GM18517 (cell line): ENCODE data around the gene CAMK4.

ENCODE experiments used
- ATAC-seq: cut with Tn5 transposase; IDR thresholded peaks from one replicate; pipeline ENCODE4 v1.9.1; 2021; ENCODE audit warnings: mild to moderate bottlenecking, moderate library complexity; ENCODE audit not compliant: unreplicated experiment

Gene CAMK4

GRCh38 chr5:111223787-111224560 is at the start of gene CAMK4:
CAMK4 (plus strand) TSS chr5:111224384; CDS start chr5:111224484, 100 bp downstream.
- peak; percentile 56 for ATAC-seq

DNA sequence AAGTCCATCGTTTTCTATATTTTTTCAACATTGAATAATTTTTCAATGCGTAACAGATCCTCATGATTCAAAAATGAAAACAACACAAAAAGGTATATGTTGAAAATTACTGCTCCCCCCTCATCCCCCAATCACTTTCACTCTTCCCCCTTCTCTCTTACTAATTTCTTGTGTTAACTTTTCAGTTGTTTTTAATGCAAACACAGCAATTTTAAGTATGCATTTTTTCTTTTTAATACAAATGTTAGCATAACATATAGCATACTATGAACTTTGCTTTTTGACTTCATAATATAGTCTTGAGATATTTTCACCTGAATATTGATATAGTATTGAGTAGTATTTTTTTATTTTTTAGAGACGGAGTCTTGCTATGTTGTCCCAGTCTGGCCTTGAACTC is 41.1 kb upstream of the CAMK4 start:
- ATAC-seq = no peak

DNA sequence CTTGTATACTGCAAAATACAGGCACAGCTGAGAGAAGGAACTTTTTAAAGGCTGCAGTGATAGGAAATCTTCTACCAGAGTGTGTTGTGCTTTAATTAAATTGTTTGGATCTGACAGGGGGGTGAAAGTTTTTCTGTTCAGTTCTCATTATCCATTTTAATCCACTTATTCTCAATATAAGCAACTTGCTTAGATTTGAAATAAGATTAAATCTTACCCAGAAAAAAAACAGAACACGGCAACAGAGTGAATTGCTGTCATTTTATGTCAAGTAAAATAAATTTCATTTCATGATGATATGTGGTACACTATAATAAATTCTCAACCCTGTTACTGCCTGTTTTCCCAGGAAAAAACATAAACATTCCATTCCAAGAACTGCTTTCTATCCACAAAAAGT is 37.1 kb upstream of the CAMK4 start:
- no peak for ATAC-seq

GRCh38 chr5:111194053-111194452 is 30.1 kb upstream of the CAMK4 start:
- ATAC-seq = no peak

GRCh38 chr5:111194925-111195324 is 29.3 kb upstream of the CAMK4 start:
- no peak for ATAC-seq

GRCh38 chr5:111197523-111197922 is 26.7 kb upstream of the CAMK4 start:
- ATAC-seq = no peak

DNA sequence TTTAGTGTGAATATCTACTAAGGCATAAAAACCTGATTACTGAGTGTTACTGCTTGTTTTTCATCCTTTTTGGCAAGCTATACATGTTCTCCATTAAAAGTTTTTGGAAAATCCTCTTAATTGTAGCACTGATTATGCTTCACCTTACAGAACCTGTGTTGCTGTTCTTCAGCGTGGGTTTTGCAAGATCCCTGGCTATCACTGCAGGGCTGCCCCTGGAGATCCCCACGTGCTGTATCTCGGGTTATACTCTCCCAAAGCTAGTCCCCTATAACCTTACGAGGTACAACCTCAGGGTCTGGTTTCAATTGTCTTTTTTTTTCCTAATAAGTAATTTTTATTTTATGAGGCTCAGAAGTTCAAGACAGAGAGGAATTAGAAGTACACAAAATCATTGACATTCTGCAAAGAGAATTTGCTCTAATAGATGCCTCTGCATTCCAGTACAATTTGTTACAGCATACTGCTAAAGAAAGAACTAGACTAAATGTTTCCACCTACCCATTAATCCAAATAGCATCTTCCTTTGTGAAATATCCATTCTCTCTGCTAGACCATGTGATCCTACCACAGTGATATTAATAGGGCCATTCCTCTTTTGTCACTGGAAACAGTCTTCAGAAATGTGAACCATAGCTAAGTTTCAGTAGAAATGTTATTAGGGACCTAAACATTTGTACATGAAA is 25.8 kb upstream of the CAMK4 start:
- ATAC-seq = no peak

DNA sequence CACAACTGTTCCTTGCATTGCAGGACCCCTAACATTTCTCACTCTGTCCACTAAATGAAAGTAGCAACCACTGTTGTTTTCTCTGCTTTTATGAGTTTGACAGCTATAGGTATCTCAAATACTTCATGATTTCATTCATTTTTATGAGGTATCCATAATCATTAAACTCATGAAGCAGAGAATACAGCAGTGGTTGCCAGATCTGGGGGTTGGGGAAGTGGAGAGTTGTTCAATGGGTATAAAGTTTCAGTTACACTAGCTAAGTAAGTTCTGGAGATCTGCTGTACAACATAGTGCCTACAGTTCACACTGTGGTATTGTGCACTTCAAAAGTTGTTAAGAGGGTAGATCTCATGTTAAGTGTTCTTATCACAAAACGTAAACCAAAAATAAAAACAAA is 23.4 kb upstream of the CAMK4 start:
- no peak for ATAC-seq

DNA sequence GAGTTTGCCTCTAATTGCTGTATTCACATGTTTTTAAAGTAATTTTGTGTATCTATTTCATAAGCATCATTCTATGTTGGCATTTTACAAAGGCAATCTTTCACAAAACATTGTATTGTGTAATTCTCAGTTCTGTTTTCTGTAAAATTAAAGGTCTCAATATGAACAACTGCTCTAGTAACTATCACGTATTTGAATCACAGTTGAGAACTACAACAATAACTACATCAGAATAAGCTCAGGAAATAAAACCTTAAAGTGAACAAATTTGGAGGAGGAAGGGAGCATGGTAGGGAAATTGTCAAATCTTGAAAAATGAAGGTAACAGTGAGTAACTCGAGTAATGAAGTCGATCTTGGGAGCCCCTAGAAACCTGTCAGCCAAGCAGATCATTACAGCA is 22.5 kb upstream of the CAMK4 start:
- no peak for ATAC-seq

- peak; percentile 94 for ATAC-seq
These were observed 12.8 kb upstream of the CAMK4 start for GRCh38 chr5:111211341-111211740.

GRCh38 chr5:111214052-111214742 is 10.0 kb upstream of the CAMK4 start:
- ATAC-seq = no peak

- no peak for ATAC-seq
These were observed 8.2 kb upstream of the CAMK4 start for GRCh38 chr5:111215971-111216370.

DNA sequence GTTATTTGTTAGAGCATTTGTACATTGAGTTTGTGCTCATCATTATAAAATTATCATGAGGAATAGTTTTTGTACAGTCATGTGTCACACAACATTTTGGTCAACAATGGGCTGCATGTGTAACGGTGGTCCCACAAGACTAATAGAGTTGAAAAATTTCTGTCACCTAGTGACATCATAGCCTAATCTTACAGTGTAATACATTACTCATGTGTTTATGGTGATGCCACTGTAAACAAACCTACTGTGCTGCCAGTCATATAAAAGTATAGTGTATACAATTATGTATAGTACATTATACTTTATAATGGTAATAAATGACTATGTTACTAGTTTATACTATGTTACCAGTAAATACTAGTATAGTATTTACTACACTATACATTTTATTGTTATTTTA is 3.0 kb upstream of the CAMK4 start:
- ATAC-seq = no peak

DNA sequence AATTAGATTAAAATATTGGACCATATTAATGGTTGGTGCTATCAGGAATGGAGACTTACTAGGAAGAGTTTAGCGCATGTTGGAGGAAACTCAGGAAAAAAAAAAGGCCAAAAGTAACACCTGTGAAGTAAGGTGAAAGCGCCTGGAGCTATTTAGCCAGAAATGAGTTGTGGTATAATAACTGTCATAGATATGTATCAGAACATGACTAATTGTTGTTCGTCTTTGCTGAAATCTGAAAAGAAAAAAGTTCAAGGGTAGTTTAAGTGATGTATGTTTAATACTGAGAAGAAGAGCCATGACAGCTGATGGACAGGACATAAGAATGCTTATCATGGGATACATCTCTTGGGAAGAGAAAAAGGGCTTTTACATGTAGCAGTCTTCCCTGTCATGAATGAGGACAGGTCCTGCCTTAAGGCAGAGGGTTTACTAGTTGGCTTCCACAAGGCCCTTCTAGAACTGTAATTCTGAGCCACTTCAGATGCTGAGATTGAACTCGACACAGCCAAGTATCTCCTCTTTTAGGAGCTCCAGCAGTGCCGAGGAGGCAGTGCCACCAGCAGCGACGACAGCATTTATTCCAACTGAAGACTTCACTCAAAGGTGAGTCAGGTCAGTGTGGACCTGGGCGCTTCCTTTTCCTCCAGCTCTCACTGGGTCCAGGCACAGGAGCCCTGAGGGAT is 940 bp upstream of the CAMK4 start:
- peak; percentile 5 for ATAC-seq

DNA sequence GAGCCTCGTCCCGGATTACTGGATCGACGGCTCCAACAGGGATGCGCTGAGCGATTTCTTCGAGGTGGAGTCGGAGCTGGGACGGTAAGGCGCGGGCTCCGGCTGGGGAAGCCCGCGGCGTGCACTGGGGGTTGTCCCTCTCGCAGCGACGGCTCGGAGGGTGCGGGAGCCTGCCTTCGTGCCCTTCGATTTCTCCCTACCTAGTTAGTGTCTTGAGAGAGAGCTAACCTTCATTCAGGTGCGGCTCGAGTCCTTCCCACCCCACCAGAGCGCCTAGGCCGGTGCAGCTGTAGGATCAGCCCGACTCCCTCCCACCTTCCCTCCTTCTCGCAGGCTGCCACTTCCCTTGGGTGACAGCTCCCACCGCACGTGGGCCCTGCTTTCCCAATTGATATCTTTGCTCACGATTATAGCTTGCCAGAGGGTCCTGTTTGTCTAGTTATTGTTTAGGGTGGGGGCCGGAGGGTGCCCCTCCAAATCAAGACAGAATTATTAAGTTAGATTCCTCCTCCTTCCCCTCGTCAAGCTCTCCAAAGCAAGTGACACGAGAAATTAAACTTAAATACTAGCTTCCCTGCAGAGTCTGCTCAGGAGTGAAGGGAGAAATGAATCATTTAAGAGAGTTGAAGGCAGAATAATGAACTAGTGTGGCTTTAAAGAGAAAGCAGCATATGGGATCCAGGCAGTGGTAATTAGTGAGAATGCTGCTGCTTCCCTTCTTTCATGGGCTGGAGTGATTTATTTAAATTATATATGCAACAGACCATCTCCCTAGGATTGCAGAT is 569 bp downstream of the CAMK4 start:
- ATAC-seq = peak; percentile 26

DNA sequence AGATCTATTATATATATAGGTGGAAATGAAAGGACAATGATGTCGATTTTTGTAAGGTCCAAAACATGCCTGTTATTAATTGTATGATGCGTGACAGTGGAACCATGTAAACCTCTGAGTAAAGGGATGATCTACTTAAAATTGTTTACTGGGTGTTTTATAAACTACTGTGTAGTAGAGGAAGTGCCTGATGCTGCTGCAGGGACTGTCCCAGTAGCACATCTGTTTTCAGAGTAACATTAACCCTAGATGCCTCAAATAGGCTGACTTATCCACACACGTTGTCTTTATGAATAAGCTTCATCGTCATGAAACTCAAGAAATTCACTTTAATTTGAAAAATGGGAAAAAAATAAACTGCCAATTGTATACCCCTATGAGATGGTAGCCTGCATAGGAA is 1.7 kb downstream of the CAMK4 start:
- peak; percentile 28 for ATAC-seq

DNA sequence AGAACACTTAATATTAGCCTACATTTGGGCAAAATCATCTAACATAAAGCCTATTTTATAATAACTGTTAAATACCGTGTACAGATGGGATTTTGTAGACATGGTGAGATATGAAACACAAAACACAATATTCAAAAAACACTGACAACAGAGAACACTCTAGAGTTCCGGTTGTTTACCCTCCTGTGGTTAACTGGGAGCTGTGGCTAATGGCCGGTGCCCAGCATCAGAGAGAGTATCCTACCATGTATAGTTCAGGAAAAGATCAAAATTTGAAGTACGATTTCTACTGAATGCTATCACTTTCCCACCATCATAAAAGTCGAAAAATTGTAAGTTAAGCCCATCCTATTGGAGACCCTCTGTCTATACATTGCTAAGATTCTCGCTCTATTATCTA is 2.4 kb downstream of the CAMK4 start:
- no peak for ATAC-seq

DNA sequence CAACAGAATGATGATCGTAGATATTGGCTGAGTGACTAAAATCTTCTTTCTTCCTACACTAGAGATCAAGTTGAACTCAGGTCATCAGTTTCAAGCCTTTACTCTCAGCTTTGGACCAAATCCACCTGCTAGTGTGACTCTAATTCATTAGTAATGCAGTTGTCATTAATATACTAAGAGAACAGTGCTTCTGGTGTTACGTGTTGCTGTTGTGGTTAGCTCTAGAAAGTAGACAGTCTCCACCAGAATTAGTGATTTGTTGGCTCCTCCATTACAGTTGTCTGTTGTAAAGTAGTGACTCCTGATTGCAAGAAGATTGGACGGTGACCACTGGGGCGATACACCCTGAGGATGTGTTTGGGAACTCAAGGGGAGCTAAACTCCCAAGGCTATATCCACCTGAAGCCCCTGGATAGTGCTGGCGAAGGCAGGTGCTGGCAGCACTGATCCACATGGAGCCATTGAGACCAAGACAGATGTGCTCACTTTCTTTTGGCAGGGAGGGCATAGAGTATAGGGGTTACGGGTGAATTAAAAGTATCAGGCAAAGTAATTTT is 3.1 kb downstream of the CAMK4 start:
- ATAC-seq = no peak

- no peak for ATAC-seq
These were observed 3.6 kb downstream of the CAMK4 start for GRCh38 chr5:111227801-111228200.

DNA sequence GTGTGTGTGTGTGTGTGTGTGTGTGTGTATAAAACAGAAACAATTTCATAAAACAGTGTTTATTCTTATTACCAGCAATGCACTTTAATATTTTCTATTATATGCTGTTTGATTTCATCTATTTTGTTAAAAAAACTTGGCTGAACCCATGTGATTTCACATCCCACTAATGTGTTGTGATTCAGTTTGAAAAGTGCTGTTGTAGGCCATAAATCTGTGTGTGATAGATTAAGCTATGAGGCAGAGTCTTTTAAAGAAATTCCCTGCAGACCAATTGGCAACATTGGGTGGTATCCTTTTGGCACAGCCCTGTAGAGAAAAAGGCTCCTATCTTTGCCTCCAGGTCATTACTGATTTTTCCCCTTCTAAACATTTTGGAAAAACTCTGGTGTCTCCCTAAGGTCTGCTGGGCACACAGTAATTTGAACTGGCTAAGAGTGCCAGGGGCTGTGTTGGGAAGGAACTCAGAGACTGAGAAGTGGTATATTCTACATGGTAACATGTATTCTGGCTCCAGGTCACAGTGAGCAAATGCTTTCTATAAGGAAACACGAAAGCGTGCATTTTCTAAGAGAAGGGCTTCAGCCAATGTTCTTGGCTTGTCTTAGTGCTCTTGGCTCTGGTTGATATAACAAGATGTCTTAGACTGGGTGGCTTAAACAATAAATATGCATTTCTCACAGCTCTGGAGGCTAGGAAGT is 4.5 kb downstream of the CAMK4 start:
- ATAC-seq = no peak
